Measurements from ENCODE around the gene SSTR3. TPM values are rescaled to one million over a fixed set of nuclear protein-coding genes. Genes with fewer than 3 reads are reported as not detected.

SSTR3 gene
- total RNA-seq, 1 donor from 2014 or later, result not detected

- DNase-seq (ENCODE audit: low read depth, low spot score), result no peak
These were observed 44.2 kb downstream of the SSTR3 start for GRCh38 chr22:37167981-37168647.

- DNase-seq (ENCODE audit: low read depth, low spot score), result no peak
These were observed 44.9 kb downstream of the SSTR3 start for GRCh38 chr22:37167176-37167980.

GRCh38 chr22:37166675-37167066 lies 45.6 kb downstream of the SSTR3 start:
- peak; percentile 22 for DNase-seq (ENCODE audit: low read depth, low spot score)

- DNase-seq (ENCODE audit: low read depth, low spot score), result no peak
These were observed 46.2 kb downstream of the SSTR3 start for GRCh38 chr22:37165940-37166674.

GRCh38 chr22:37165066-37165465 lies 47.2 kb downstream of the SSTR3 start:
- no peak for DNase-seq (ENCODE audit: low read depth, low spot score)

- DNase-seq (ENCODE audit: low read depth, low spot score), result no peak
These were observed 47.8 kb downstream of the SSTR3 start for GRCh38 chr22:37164505-37164887.

- DNase-seq (ENCODE audit: low read depth, low spot score), result no peak
These were observed 48.4 kb downstream of the SSTR3 start for GRCh38 chr22:37163575-37164504.

GRCh38 chr22:37163096-37163489 lies 49.2 kb downstream of the SSTR3 start:
- DNase-seq (ENCODE audit: low read depth, low spot score), result no peak

- DNase-seq (ENCODE audit: low read depth, low spot score), result no peak
These were observed 49.8 kb downstream of the SSTR3 start for GRCh38 chr22:37162221-37163095.

- no peak for DNase-seq (ENCODE audit: low read depth, low spot score)
These were observed 50.8 kb downstream of the SSTR3 start for GRCh38 chr22:37161443-37161842.

- no peak for DNase-seq (ENCODE audit: low read depth, low spot score)
These were observed 52.2 kb downstream of the SSTR3 start for GRCh38 chr22:37160027-37160426.

- no peak for DNase-seq (ENCODE audit: low read depth, low spot score)
These were observed 53.4 kb downstream of the SSTR3 start for GRCh38 chr22:37158963-37159290.

GRCh38 chr22:37157516-37158285 lies 54.6 kb downstream of the SSTR3 start:
- no peak for DNase-seq (ENCODE audit: low read depth, low spot score)

GRCh38 chr22:37156686-37157435 lies 55.4 kb downstream of the SSTR3 start:
- no peak for DNase-seq (ENCODE audit: low read depth, low spot score)

- DNase-seq (ENCODE audit: low read depth, low spot score), result no peak
These were observed 56.3 kb downstream of the SSTR3 start for GRCh38 chr22:37155971-37156370.

- no peak for DNase-seq (ENCODE audit: low read depth, low spot score)
These were observed 57.2 kb downstream of the SSTR3 start for GRCh38 chr22:37154925-37155712.
